ENCODE measurements around the gene OSM.

DNA sequence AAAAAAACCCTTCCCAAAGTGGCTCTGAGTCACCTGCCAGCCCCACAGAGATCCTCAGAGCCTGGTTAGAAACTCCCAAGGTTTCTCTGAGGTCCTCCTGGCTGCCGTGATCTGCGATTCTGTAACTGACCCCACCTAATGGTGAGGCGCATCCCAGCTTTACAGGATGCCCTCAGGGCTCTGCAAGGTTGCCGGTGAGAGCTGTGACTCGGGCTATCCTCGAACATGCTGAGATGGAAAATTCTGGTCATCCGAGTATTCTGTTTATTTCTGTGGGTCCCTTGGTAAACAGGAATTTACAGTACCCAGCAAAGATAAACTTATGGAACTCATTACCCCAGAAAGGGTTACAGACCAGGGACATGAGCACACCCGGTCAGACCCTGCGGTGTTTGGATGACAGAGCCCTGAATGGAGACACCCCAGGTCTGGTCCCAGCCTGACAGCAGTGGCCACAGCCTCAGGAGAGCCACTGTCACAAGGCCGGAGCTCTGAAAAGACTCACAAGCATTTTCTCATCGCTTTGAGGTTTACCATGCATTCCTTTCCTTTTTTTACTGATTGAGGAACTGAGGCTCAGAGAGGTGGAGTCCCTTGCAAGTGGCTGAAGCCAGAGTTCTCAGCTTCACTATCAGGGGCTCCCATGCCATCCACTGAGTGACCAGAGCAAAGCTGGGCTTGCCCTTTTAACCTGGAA lies 42.3 kb downstream of the OSM start:
- TF ChIP-seq, protein P1, sequence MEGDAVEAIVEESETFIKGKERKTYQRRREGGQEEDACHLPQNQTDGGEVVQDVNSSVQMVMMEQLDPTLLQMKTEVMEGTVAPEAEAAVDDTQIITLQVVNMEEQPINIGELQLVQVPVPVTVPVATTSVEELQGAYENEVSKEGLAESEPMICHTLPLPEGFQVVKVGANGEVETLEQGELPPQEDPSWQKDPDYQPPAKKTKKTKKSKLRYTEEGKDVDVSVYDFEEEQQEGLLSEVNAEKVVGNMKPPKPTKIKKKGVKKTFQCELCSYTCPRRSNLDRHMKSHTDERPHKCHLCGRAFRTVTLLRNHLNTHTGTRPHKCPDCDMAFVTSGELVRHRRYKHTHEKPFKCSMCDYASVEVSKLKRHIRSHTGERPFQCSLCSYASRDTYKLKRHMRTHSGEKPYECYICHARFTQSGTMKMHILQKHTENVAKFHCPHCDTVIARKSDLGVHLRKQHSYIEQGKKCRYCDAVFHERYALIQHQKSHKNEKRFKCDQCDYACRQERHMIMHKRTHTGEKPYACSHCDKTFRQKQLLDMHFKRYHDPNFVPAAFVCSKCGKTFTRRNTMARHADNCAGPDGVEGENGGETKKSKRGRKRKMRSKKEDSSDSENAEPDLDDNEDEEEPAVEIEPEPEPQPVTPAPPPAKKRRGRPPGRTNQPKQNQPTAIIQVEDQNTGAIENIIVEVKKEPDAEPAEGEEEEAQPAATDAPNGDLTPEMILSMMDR (IDR thresholded peaks at IDR 0.05): no peak
- TF ChIP-seq BHLHE40 (IDR thresholded peaks at IDR 0.05; ENCODE audit: low read depth, low read length) (no peak), POLR2A (IDR thresholded peaks at IDR 0.05; ENCODE audit: low read length) (no peak)

Data from A549 (cell line).